HG03139 (cell line): Measurements from ENCODE around the gene MKRN1.
"Not testable (repeated sequence)": the region's sequence is repeated elsewhere in the genome, so short reads cannot be mapped to it uniquely, and the experiment has no call there.

Experiments
- ATAC-seq: cut with Tn5 transposase; IDR thresholded peaks from one replicate; pipeline ENCODE4 v1.9.1; 2021; ENCODE audit not compliant: unreplicated experiment

Gene MKRN1, protein sequence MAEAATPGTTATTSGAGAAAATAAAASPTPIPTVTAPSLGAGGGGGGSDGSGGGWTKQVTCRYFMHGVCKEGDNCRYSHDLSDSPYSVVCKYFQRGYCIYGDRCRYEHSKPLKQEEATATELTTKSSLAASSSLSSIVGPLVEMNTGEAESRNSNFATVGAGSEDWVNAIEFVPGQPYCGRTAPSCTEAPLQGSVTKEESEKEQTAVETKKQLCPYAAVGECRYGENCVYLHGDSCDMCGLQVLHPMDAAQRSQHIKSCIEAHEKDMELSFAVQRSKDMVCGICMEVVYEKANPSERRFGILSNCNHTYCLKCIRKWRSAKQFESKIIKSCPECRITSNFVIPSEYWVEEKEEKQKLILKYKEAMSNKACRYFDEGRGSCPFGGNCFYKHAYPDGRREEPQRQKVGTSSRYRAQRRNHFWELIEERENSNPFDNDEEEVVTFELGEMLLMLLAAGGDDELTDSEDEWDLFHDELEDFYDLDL

GRCh38 chr7:140479062-140479738 is at the start of gene MKRN1:
Gene MKRN1, minus strand, starts transcription at chr7:140479505. Its CDS starts 161 bp downstream, at chr7:140479344.
- ATAC-seq: peak; percentile 91

- ATAC-seq: no peak
These were observed 47.7 kb upstream of the MKRN1 start for GRCh38 chr7:140526787-140527664.

DNA sequence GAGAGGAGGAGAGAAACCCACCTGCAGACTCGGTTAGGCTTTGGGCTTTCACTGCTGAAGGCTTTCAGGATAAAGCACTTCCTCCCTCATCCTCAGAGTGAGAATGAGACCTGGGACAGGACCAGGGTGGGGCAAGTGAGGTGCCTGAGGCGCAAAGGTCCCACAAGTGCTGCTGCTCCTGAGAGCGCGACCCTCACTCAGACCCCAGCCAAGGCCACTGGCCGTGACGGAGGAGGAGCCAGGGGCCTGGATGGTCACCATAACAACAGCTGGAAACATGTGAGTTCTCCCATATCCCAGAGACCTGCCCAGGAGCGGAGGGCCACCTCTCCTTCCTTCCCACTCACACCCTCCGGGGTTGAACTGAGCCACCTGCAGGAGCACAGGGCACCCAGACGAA is 46.9 kb upstream of the MKRN1 start:
- no peak for ATAC-seq

DNA sequence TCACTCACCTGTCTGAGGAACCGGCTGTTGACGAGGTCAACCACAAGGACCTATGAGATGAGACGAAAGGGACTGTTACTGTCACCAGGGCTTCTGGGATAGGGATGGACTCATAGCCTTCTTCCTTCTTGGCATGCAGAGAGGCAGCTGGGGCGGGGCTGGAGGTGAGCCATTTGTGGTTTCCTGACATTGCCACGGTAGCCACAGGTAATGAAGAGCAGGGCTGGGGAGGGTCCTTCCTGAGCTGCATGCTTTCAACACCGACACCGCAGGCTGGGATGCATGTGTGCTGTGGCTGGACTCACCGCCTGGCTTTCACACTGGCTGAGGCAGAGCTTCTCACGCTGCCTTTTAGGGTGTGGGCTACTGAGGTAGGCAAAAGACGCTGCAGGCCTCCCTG is 46.4 kb upstream of the MKRN1 start:
- ATAC-seq: no peak

- no peak for ATAC-seq
These were observed 42.1 kb upstream of the MKRN1 start for GRCh38 chr7:140521421-140521820.

DNA sequence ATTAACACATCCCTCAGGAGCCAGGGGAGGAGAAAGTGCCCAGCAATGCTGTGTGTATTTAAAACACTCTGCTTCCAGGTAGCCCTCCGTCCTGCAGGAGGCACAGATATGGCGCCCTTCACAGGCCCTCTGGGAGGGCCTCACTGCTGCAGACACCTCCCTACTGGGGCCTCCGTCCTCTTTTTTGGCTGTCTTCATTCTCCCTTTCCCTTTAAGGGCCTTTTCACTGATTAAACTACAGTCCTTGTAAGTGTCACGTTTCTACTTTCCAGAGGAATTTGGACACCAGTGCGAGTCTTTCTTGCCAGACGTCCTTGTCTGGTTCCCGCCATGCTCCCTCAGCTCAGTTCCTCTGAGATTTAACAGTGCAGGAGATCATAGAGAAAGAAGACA is 39.7 kb upstream of the MKRN1 start:
- no peak for ATAC-seq

DNA sequence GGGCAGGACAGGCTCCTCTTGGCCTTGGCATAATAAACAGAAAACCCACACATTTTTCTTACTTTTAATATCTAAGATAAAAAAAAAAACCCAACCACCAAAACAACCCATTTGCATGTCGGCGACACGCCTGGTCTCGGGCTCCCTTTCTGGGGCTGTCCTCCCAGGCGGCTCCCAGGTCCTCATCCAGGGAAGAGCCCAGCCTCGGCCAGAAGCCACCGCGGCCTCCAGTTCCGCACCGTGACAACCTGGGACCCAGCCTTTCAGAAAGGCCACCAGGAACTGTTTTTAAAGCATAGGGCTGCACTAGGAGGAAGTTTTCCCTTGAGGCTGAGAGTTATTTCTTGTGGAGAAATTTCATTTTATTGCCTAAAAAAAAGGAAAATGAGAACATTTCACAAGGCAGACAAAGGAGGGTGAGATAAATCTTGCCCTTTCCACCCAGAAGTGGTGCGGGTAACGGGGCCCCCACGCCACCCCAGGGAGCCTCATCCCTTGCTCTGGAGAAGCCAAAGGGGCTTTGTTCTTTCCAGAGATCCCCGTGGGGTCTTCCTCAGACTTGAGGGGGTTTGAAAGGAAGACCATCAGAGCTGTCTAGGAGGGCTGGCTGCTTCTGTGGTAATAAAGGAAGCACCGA is 39.2 kb upstream of the MKRN1 start:
- ATAC-seq: no peak

- no peak for ATAC-seq
These were observed 38.5 kb upstream of the MKRN1 start for GRCh38 chr7:140517546-140518369.

DNA sequence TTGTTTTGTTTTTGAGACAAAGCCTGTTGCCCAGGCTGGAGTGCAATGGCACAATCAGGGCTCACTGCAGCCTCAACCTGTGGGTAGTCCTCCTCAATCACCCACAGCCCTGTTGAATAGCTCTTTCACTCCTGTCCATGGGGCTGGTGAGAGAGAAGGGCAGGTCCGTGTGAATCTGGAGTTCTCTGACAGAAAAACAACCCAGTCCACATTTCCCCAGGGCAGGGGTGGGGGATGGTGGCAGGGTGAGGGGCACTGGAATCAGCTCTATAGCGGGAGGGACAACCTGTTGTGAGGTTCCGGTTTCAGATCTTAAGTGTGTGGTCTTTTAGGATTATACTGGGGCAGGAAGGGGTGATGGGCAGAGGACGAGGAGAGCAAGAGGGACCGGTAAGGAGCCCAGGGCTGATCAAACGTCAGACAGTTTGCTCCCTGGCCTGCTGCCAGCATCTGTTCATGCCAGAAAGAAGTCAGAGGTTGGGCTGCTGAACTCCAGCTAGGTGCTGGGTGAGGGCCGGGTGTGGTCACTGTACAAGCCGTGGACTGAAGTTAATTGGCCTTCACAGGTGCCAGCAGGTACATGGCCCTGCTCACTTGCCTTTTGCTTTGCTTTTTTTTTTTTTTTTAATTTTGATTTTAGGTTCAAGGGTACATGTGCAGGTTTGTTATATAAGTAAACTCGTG is 33.2 kb upstream of the MKRN1 start:
- ATAC-seq: no peak

DNA sequence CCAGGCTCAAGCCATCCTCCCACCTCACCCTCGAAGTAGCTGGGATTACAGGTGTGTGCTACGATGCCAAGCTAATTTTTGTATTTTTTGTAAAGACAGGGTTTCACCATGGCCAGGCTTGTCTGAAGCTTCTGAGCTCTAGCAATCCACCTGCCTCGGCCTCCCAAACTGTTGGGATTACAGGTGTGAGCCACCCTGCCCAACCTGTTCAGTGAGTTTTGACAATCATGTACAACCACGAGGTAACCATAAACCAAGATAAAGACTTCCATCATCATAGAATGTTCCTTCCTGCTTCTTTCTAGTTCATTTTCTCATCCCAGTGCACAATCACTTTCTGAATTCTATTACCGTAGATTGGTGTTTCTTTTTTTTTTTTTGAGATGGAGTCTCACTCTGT is 30.5 kb upstream of the MKRN1 start:
- no peak for ATAC-seq

GRCh38 chr7:140507556-140507955 is 28.3 kb upstream of the MKRN1 start:
- not testable (repeated sequence) for ATAC-seq

- no peak for ATAC-seq
These were observed 27.6 kb upstream of the MKRN1 start for GRCh38 chr7:140506788-140507464.

- no peak for ATAC-seq
These were observed 22.7 kb upstream of the MKRN1 start for GRCh38 chr7:140501966-140502365.

DNA sequence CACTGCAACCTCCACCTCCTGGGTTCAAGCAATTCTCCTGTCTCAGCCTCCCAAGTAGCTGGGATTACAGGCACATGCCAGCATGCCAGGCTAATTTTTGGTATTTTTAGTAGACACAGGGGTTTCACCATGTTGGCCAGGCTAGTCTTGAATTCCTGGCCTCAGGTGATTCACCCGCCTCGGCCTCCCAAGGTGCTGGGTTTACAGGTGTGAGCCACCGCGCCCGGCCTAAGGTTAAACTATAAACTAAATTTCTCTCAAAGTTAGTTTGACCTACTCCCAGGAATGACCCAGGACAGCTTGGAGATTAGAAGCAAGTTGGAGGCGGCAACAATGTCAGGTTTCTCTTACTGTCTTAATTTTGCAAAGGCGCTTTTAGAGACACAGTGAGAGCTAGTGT is 18.5 kb upstream of the MKRN1 start:
- not testable (repeated sequence) for ATAC-seq

DNA sequence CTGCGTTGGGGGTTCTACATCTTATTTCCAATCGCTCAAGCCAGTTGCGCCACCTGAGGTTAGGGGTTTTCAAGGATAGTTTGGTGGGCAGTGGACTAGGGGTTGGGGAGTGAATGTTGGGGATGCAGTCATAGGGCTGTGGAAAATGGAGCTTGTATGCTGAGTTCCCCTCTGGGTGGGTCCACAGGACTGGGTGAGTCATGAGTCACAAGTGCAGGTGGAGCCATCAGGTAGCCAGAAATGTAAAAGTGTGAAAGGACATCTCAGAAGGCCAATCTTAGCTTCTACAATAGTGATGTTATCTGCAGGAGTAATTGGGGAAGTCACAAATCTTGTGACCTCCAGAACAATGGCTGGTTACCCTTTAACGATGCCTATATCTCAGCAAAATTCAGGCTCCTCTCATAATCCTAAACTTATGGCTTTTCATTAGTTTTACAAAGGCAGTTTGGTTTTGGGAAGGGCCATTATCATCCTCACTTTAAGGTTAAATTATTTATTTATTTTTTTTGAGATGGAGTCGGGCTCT is 18.0 kb upstream of the MKRN1 start:
- no peak for ATAC-seq

DNA sequence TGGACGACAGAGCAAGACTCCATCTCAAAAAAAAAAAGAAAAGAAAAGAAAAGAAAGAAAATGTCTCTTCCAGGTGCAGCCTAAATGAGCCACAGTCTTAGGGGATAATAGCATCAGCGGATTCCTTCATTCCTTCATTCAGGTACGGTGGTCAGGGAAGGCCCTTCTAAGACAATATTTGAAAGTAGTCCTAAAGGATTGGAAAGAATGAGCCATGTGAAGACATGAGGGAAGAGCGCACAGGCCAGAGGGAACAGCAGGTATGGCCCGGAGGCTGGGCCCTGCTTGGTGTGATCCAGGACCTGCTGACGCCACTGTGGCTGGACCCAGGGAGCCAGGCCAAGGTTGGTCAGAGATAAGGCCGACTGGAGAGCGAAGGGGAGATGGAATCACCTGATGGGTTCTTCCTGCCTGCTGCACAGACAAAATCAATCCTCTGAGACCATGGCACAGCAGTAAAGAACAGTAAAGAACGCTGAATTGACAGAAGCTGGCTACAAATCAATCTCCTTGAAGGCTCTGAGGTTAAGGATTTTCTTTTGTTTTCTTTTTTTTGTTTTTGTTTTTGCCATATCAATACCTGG is 16.3 kb upstream of the MKRN1 start:
- ATAC-seq: no peak

DNA sequence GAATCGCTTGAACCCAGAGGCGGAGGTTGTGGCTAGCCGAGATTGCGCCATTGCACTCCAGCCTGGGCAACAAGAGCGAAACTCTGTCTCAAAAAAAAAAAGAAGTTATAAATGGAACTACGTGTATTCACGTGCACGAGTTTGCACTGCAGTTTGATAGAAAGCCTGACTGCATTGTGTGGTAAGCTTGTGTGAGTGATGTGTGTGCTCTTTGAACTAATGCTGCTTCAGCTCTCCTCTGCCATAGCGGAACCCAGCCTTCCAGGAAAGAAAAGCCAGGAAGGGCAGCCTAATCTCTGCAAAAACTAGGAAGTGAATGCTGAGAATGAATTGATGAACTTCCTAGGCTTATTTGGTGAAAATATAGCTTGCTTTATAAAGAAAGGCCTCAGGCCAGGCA is 15.6 kb upstream of the MKRN1 start:
- no peak for ATAC-seq

DNA sequence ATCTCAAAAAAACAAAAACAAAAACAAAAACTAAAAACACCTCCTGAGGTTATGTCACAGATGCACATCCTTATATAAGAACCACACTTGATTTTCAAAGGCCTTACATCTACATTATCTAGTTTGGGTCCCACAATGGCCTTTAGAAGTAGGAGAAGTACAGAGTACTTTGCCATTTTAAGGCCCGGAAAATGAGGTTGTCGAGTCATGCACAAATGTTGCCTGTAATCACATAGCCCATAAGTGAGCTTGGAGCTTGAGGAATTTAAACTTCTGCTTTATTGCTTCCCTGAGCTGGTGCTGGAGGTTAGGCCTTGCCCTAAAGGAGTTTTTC is 9.7 kb upstream of the MKRN1 start:
- no peak for ATAC-seq
